SJCRH30 (cell line): ENCODE results near the gene HEATR5A. TPM values are rescaled to one million over a fixed set of nuclear protein-coding genes. Genes with fewer than 3 reads are reported as not detected.

Source experiments
- DNase-seq, 2 experiments: peaks; one replicate each; pipeline ENCODE4 v3.0.0-alpha.2; 2015 to 2020
- H3K27ac ChIP-seq: fragments of 250-450 bp; sonication (Bioruptor Pico); 2 replicates; pipeline ENCODE4 v1.5.1; 2020; ENCODE audit warnings: mild to moderate bottlenecking, moderate library complexity
- H3K27me3 ChIP-seq: fragments of 250-450 bp; sonication (Bioruptor Pico); 2 replicates; pipeline ENCODE4 v1.5.1; 2020; ENCODE audit warnings: mild to moderate bottlenecking, moderate library complexity
- H3K36me3 ChIP-seq: fragments of 250-450 bp; sonication (Bioruptor Pico); 2 replicates; pipeline ENCODE4 v1.5.1; 2020; ENCODE audit warnings: mild to moderate bottlenecking, moderate library complexity
- H3K4me1 ChIP-seq: fragments of 250-450 bp; sonication (Bioruptor Pico); 2 replicates; pipeline ENCODE4 v1.5.1; 2020; ENCODE audit warnings: mild to moderate bottlenecking, moderate library complexity
- H3K4me3 ChIP-seq: fragments of 250-450 bp; sonication (Bioruptor Pico); 2 replicates; pipeline ENCODE4 v1.5.1; 2020; ENCODE audit warnings: mild to moderate bottlenecking, moderate library complexity
- H3K9me3 ChIP-seq: fragments of 250-450 bp; sonication (Bioruptor Pico); replicated peaks from 2 replicates; pipeline ENCODE4 v1.5.1; 2020; ENCODE audit warnings: mild to moderate bottlenecking, moderate library complexity
- total RNA-seq: library from RNA; depleted of rRNA; stranded (reverse); fragments of >200 nt; shearing (Covaris generic); gene quantifications from 2 replicates; pipeline ENCODE4 v1.2.3, GENCODE V29; 2014

Gene HEATR5A
- total RNA-seq, 1 experiment from 2014 or later, result 15.5 TPM

DNA sequence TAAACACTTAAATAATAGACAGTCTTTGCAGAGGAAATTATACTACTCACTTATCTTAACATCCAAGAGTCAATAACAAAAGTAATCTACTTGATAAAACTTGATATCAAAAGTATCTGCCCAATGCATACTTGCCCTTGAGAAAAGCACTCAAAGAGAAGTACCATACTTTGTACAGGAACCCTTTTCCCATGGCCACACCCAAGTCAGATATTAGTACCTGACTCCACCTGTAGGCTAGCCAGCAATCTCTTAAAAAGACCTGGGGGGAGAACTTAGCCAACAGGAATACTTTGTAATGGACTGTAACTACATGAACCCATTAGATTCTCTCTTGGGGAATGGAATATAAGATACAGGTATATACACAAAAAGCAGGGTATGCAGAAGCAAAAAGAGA lies 113.2 kb downstream of the HEATR5A start:
- DNase-seq, result no peak
- Histone ChIP-seq H3K27me3 (no peaks in the 10 kb centered on the region), H3K4me3 (no peak overlapping the region), H3K27ac (no peak overlapping the region), H3K9me3 (no peaks in the 10 kb centered on the region), H3K36me3 (peaks cover 4% of the 10 kb centered on the region; the same call in 1 of the 2 replicates), H3K4me1 (no peaks in the 10 kb centered on the region)

DNA sequence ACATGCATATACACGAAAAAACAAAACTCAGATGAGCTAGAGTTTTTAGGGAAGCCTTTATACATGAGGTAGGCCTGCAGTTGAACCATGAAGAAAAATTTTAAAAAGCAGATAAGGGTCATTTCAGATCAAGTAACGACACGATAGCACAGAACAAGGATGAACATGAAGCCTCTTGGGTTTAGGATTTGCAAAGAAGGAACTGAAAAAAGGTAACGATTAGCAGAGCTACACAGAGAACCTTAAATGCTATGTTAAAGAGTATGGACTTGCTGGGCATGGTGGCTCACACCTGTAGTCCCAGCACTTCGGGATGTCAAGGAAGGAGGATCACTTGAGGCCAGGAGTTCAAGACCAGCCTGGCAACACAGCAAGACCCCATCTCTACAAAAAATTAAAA lies 116.7 kb downstream of the HEATR5A start:
- H3K4me3 ChIP-seq, result no peak overlapping the region
- no peaks in the 10 kb centered on the region for H3K4me1 ChIP-seq
- no peak overlapping the region for H3K27ac ChIP-seq
- no peaks in the 10 kb centered on the region for H3K27me3 ChIP-seq
- H3K36me3 ChIP-seq, result peaks cover 2% of the 10 kb centered on the region; the same call in 1 of the 2 replicates
- no peak for DNase-seq
- no peaks in the 10 kb centered on the region for H3K9me3 ChIP-seq

DNA sequence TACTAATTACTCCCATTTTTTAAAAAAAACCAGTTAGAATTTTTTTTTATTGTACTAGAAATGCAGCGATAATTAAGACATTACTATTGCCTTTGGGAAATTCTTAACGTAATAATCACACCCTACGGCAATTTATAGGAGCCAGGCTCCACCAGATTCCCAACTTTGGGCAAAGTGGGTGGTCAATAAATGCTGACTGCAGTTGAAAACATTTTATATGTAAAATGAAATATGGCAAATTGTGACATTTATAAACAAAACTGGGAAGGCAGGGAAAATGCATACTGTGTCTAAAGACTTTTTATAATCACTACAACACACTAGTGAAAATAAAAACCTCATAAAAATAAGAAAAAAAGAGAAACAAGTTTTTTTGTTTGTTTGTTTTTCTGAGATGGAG lies 119.5 kb downstream of the HEATR5A start:
- Histone ChIP-seq H3K27ac (no peak overlapping the region), H3K4me1 (no peaks in the 10 kb centered on the region), H3K9me3 (no peaks in the 10 kb centered on the region), H3K4me3 (no peak overlapping the region), H3K36me3 (peaks cover 2% of the 10 kb centered on the region; the same call in 1 of the 2 replicates), H3K27me3 (no peaks in the 10 kb centered on the region)
- DNase-seq, result no peak

DNA sequence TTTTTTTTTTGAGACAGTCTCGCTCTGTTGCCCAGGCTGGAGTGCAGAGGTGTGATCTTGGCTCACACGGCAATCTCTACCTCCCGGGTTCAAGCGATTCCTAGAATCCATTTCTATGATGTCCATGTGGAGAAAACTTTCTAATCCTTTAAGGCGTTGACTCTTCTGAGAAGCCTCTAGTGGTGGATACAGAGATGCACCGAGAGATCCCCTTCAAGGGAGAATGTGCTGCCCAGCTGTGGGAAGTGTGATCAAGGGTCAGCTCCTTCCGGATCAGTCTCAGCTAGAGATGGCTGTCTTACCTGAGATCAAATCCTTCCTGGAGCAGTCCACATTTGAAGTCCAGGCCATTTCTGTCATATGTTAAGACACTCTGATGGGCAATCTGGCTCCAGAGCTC lies 120.1 kb downstream of the HEATR5A start:
- Histone ChIP-seq H3K4me3 (no peak overlapping the region), H3K4me1 (no peaks in the 10 kb centered on the region), H3K27me3 (no peaks in the 10 kb centered on the region), H3K27ac (no peak overlapping the region), H3K36me3 (peaks cover 2% of the 10 kb centered on the region; the same call in 1 of the 2 replicates), H3K9me3 (no peaks in the 10 kb centered on the region)
- DNase-seq, result no peak

DNA sequence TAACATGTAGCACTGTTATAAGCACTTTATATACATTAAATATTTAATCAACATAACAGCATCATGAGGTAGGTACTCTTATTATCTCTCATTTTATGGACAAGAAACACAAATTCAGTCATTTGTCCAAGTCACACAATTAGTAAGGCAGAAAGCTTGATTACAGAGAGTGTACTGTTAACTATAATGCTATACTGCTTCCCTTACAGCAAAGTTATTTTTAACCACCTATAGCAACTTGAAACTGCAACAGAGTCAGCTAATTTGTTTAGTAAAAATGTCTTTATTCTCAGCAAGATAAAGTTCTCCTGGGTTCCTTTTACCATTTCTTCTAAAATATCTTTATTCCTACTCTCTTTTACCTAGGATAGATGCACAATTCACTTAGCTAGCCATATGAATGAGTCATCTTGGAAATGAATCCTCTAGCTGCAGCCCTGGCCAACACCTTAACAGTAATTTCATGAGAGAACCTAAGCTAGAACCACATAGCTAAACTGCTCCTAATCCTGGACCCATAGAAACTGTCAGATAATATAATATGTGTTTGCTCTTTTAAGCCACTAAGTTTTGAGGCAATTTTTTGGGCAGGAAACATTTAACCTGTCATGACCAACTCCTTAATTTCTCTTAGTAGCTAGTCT lies 122.5 kb downstream of the HEATR5A start:
- Histone ChIP-seq H3K4me1 (no peaks in the 10 kb centered on the region), H3K9me3 (no peaks in the 10 kb centered on the region), H3K27me3 (no peaks in the 10 kb centered on the region), H3K36me3 (no peaks in the 10 kb centered on the region), H3K27ac (no peak overlapping the region), H3K4me3 (no peak overlapping the region)
- no peak for DNase-seq

DNA sequence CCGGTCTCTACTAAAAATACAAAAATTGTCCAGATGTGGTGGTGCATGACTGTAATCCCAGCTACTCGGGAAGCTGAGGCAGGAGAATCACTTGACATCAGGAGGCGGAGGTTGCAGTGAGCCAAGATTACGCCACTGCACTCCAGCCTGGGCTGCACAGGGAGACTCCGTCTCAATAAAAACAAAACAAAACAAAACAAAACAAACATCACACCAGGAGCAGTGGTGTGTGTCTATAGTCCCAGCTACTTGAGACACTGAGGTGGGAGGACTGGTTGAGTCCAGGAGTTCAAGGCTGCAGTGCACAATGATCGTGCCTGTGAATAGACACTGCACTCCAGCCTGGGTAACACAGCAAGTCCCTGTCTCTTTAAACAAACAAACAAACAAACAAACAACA lies 123.2 kb downstream of the HEATR5A start:
- no peak for DNase-seq
- no peak overlapping the region for H3K27ac ChIP-seq
- no peaks in the 10 kb centered on the region for H3K36me3 ChIP-seq
- H3K4me3 ChIP-seq, result no peak overlapping the region
- H3K9me3 ChIP-seq, result no peaks in the 10 kb centered on the region
- no peaks in the 10 kb centered on the region for H3K27me3 ChIP-seq
- H3K4me1 ChIP-seq, result no peaks in the 10 kb centered on the region

DNA sequence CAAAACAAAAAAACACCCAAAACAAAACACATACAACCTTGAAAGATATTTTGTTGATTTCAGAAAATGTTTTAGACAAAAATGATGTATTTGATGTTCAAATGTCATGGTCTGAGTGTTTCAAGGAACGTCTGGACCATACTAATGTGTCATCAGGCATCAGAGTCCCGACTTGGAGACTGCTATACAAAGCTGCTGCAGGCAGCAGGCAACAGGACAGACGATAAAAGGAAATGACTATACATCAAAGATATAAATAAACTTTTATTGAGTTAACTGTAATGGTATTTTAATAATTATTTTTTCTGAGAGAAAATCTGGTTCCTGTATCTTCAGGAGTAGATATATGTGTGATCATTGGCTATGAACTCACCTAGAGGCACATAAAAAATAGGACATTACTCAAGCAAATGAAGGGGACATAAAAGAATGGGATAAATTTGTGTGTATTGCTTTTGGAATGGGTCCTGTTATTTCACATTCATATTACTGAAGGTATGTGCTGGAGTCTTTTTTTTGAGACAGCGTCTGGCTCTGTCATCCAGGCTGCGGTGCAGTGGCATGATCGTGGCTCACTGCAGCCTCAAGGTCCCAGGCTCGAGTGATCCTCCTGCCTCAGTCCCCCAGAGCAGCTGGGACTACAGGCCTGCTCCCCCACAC lies 125.5 kb downstream of the HEATR5A start:
- Histone ChIP-seq H3K4me1 (no peaks in the 10 kb centered on the region), H3K27ac (no peak overlapping the region), H3K36me3 (no peaks in the 10 kb centered on the region), H3K27me3 (no peaks in the 10 kb centered on the region), H3K9me3 (no peaks in the 10 kb centered on the region), H3K4me3 (no peak overlapping the region)
- DNase-seq, result no peak

DNA sequence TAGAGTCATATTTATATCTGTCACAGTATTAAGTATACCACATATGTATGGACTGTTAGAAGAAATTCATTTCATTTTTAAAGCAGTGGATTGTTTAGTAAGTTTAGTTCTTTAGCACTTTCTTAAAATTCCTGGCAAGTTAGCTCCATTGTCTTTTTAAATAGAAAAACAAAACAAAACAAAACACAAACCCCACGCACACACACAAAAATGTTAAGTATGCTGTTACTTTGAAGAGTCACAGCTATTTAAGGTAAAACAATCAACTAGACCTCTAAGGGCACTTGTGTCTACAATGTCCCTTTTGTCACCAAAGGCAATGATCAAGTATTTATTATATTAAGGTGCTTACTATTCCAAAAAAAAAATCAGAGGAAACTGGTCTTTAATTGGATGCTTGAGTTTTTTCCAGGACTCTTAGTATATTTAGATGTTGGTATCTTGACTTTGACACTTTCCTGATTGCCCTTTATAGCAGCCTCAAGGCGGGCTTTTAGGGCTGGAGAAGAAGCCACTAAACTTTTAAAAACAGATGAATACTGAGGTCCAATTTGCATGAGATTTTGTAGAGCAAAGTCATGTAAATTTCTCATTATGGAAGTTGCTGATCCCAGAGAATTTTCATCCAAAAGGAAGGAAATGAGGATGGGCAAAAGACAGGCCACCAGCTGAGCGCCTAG lies 127.3 kb downstream of the HEATR5A start:
- no peaks in the 10 kb centered on the region for H3K4me1 ChIP-seq
- no peak for DNase-seq
- H3K27me3 ChIP-seq, result no peaks in the 10 kb centered on the region
- H3K36me3 ChIP-seq, result no peaks in the 10 kb centered on the region
- no peaks in the 10 kb centered on the region for H3K9me3 ChIP-seq
- no peak overlapping the region for H3K4me3 ChIP-seq
- H3K27ac ChIP-seq, result no peak overlapping the region

DNA sequence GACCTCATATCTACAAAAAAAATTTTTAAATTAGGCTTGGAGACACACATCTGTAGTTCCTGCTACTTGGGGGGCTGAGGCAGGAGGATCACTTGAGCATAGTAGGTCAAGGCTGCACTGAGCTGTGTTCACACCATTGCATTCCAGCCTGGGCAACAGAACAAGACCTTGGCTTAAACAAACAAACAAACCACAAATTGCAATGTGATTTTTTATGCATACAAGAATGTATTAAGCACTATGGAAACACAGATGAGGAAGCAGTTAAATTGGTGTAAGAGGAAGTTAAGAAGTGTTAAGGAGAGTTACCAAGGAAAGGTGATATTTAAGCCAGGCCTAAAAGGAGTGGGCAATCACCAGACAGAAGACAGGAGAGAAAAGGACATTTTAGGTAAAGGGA lies 129.1 kb downstream of the HEATR5A start:
- H3K4me3 ChIP-seq, result no peak overlapping the region
- no peak for DNase-seq
- no peaks in the 10 kb centered on the region for H3K36me3 ChIP-seq
- no peaks in the 10 kb centered on the region for H3K9me3 ChIP-seq
- no peak overlapping the region for H3K27ac ChIP-seq
- H3K27me3 ChIP-seq, result no peaks in the 10 kb centered on the region
- H3K4me1 ChIP-seq, result no peaks in the 10 kb centered on the region

DNA sequence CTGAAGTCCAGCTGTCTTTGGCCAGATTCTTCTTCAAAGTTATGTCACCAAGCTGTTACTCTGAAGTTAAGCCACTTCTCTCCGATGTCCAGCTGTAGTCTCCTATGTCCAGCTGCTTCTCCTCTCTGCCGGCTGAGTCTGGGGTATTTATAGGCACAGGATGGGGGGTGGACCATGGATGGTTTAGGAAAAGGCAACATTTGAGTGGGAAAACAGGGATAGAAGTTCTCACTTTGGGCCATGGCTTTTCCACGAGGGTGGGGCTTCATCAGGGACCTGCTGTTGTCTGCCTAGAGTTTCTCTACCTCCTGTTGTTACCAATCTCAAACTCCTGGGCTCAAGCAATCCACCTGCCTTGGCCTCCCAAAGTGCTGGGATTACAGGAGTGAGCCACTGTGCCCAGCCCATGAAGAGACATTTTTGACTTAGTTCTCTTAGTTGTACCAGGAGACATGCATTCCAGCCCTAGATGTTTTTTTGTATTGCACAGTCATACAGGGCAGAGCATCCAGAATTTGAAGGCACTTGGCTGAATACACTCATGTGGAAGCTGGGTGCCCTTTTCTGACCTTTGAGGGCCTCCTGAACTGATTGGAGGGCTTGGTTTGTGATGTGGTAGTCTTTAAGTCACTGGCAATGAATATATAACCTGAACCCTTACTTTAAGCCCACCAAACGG lies 132.9 kb downstream of the HEATR5A start:
- no peaks in the 10 kb centered on the region for H3K36me3 ChIP-seq
- H3K4me1 ChIP-seq, result no peaks in the 10 kb centered on the region
- H3K27ac ChIP-seq, result no peak overlapping the region
- H3K4me3 ChIP-seq, result no peak overlapping the region
- H3K27me3 ChIP-seq, result no peaks in the 10 kb centered on the region
- DNase-seq, result no peak
- no peaks in the 10 kb centered on the region for H3K9me3 ChIP-seq

DNA sequence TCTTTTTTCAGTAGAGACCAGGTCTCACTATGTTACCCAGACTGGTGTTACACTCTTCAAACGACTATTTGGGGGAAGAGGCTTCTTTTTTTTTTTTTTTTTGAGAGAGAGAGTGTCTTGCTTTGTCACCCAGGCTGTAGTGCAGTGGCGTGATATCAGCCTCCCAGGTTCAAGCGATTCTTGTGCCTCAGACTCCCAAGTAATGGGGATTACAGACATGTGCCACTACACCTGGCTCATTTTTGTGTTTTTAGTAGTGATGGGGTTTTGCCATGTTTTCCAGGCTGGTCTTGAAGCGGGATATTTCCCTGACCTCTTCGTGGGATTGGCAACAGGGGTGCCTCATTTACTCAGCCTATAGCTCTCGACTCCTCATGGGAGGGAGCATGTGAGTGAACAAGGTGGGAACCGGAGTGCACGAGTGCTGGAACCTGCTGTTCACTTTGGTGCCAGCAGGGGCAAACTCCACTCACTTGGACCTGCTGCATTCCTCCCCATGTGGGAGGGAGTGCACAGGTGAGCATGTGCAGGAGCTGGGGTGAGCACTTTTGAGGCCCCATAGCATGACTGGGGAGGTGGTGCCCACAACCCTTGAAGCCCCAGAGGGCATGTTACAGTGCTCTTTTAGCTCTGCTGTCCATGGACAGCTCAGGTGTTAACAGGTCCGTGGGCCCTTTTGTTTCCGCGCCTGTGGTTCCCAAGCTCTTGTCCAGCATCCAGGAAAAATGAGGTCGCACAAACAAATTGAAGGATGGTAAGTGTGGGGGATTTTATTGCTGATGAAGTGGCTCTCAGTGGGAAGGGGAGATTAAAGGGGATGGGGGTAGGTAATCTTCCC lies 133.7 kb downstream of the HEATR5A start:
- peak in 1 of 2 experiments; percentile 12 for DNase-seq
- Histone ChIP-seq H3K4me1 (no peaks in the 10 kb centered on the region), H3K27me3 (no peaks in the 10 kb centered on the region), H3K27ac (no peak overlapping the region), H3K9me3 (no peaks in the 10 kb centered on the region), H3K4me3 (no peak overlapping the region), H3K36me3 (no peaks in the 10 kb centered on the region)

DNA sequence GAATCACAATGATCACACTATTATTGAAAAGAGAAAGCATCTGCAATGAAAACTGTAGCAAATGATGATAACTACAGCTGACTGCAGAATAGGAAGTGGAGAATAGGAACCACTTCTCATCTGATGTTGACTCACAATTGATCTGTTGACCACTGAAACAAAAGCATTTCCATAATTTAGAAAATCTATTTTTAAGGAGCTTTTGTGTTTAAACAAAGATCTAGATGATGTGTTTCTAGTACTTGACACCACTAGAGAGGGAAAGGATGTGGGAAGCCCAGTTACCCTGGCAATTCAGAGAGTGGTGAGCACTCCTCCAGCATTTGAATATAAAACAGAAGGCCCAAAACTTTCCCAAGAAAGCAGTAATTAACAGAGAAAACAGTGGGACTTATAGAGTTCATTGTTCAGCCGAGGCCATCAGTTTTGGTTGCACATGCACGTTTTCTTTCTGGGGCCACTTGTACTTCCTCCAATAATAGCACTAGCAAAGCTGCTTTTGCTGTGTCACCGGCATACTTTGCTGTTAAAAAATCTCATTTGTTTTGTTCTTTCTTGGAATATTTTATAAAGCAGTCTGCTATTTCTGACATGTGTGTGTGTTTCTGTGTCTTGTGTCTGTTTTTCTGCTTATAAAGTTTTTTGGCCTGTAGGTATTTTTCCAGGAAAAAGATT lies 136.6 kb downstream of the HEATR5A start:
- Histone ChIP-seq H3K9me3 (peaks cover 2% of the 10 kb centered on the region; the same call in 1 of the 2 replicates), H3K36me3 (no peaks in the 10 kb centered on the region), H3K4me1 (no peaks in the 10 kb centered on the region), H3K27ac (no peak overlapping the region), H3K27me3 (no peaks in the 10 kb centered on the region), H3K4me3 (no peak overlapping the region)
- no peak for DNase-seq

DNA sequence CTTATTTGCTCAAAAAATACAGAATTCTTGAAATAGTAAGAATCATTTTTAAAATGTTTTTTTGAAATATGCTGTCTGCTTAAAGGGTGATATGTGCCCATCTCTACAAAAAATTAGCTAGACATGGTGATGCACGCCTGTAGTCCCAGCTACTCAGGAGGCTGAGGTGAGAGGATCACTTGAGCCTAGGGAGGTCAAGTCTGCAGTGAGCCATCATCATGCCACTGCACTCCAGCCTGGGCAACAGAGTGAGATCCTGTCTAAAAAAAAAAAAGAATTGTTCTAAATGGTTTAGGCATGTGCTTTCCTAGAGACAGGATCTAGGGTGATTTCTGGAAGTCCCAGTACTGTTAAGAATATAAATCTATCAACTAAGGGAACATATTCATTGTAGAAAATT lies 137.2 kb downstream of the HEATR5A start:
- no peaks in the 10 kb centered on the region for H3K27me3 ChIP-seq
- no peak overlapping the region for H3K4me3 ChIP-seq
- no peaks in the 10 kb centered on the region for H3K4me1 ChIP-seq
- H3K9me3 ChIP-seq, result peaks cover 4% of the 10 kb centered on the region; the same call in 1 of the 2 replicates
- DNase-seq, result no peak
- no peaks in the 10 kb centered on the region for H3K36me3 ChIP-seq
- H3K27ac ChIP-seq, result no peak overlapping the region

DNA sequence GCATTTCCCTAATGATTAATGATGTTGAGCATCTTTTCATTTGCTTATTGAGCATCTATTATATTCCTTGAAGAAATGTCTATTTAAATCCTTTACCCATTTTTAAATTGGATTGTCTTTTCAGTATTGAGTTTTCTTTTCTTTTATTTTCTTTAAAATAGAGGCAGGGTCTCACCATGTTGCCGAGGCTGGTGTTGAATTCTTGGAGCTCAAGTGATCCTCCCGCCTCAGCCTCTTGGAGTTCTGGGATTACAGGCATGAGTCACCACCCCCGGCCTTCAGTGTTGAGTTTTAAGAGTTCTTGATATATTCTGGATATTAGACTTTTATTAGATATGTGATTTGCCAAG lies 139.5 kb downstream of the HEATR5A start:
- H3K4me3 ChIP-seq, result no peak overlapping the region
- DNase-seq, result no peak
- H3K27me3 ChIP-seq, result no peaks in the 10 kb centered on the region
- peaks cover 9% of the 10 kb centered on the region; the same call in 1 of the 2 replicates for H3K9me3 ChIP-seq
- no peak overlapping the region for H3K27ac ChIP-seq
- no peaks in the 10 kb centered on the region for H3K36me3 ChIP-seq
- no peaks in the 10 kb centered on the region for H3K4me1 ChIP-seq
